ENCODE measurements around the gene GTF3C5. TPM values are rescaled to one million over a fixed set of nuclear protein-coding genes. Genes with fewer than 3 reads are reported as not detected.

The GTF3C5 gene
- total RNA-seq, 1 experiment from 2014 or later, result 79.6 TPM

GRCh38 chr9:133008824-133009223, 22.0 kb upstream of the GTF3C5 start:
- Histone ChIP-seq H3F3A (ENCODE audit: insufficient read depth, low read depth) (no peaks in the 10 kb centered on the region), H3K79me2 (ENCODE audit: low read depth) (no peaks in the 10 kb centered on the region), H3K4me3 (no peak overlapping the region), H3K27me3 (ENCODE audit: insufficient read depth, low read depth) (peaks cover 86% of the 10 kb centered on the region), H3K36me3 (ENCODE audit: low read depth) (no peaks in the 10 kb centered on the region), H3K27ac (no peak overlapping the region), H3K9me3 (ENCODE audit: insufficient read depth, low read depth) (no peaks in the 10 kb centered on the region; the same call in 1 of the 2 replicates), H3K4me1 (replicated peaks; ENCODE audit: insufficient read depth) (no peaks in the 10 kb centered on the region), H4K20me1 (ENCODE audit: insufficient read depth) (no peaks in the 10 kb centered on the region), H2AFZ (no peak overlapping the region), H3K9me2 (ENCODE audit: insufficient read depth) (no peaks in the 10 kb centered on the region), H3K4me2 (no peak overlapping the region)
- CTCF ChIA-PET, result no interaction called here
- intact Hi-C loops (cut with micrococcal nuclease; ENCODE audit: unreplicated experiment), result no loop called here
- DNase-seq, result no peak
- TF ChIP-seq, protein P1, sequence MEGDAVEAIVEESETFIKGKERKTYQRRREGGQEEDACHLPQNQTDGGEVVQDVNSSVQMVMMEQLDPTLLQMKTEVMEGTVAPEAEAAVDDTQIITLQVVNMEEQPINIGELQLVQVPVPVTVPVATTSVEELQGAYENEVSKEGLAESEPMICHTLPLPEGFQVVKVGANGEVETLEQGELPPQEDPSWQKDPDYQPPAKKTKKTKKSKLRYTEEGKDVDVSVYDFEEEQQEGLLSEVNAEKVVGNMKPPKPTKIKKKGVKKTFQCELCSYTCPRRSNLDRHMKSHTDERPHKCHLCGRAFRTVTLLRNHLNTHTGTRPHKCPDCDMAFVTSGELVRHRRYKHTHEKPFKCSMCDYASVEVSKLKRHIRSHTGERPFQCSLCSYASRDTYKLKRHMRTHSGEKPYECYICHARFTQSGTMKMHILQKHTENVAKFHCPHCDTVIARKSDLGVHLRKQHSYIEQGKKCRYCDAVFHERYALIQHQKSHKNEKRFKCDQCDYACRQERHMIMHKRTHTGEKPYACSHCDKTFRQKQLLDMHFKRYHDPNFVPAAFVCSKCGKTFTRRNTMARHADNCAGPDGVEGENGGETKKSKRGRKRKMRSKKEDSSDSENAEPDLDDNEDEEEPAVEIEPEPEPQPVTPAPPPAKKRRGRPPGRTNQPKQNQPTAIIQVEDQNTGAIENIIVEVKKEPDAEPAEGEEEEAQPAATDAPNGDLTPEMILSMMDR (conservative IDR thresholded peaks at IDR 0.05), result no peak
- TF ChIP-seq EZH2 (IDR thresholded peaks at IDR 0.05; ENCODE audit: low read depth), result no peak
- no TSS peak for BruUV-seq (replicated peaks)
- POLR2A ChIA-PET (ENCODE audit: unreplicated experiment), result no interaction called here

GRCh38 chr9:133009906-133010582, 20.8 kb upstream of the GTF3C5 start:
- CTCF ChIA-PET, result interaction anchor here (0.6 kb wide), 1 partner anchor 65 kb away, joined by 12 read pairs; no protein-coding TSS in a partner anchor
- BruUV-seq (replicated peaks), result no TSS peak
- DNase-seq, result no peak
- intact Hi-C loops (cut with micrococcal nuclease; ENCODE audit: unreplicated experiment), result no loop called here
- no peak overlapping the region for H3K27ac ChIP-seq
- H3K4me2 ChIP-seq, result no peak overlapping the region
- H3K79me2 ChIP-seq (ENCODE audit: low read depth), result no peaks in the 10 kb centered on the region
- H3K4me1 ChIP-seq (replicated peaks; ENCODE audit: insufficient read depth), result no peaks in the 10 kb centered on the region
- H3F3A ChIP-seq (ENCODE audit: insufficient read depth, low read depth), result no peaks in the 10 kb centered on the region
- POLR2A ChIA-PET (ENCODE audit: unreplicated experiment), result no interaction called here
- TF ChIP-seq, protein P1 (conservative IDR thresholded peaks at IDR 0.05), result no peak
- TF ChIP-seq EZH2 (IDR thresholded peaks at IDR 0.05; ENCODE audit: low read depth), result no peak
- no peaks in the 10 kb centered on the region for H3K9me2 ChIP-seq (ENCODE audit: insufficient read depth)
- H3K9me3 ChIP-seq (ENCODE audit: insufficient read depth, low read depth), result no peaks in the 10 kb centered on the region; the same call in 1 of the 2 replicates
- peaks cover 86% of the 10 kb centered on the region for H3K27me3 ChIP-seq (ENCODE audit: insufficient read depth, low read depth)
- no peak overlapping the region for H2AFZ ChIP-seq
- H3K4me3 ChIP-seq, result no peak overlapping the region
- no peaks in the 10 kb centered on the region for H4K20me1 ChIP-seq (ENCODE audit: insufficient read depth)
- no peaks in the 10 kb centered on the region for H3K36me3 ChIP-seq (ENCODE audit: low read depth)

DNA sequence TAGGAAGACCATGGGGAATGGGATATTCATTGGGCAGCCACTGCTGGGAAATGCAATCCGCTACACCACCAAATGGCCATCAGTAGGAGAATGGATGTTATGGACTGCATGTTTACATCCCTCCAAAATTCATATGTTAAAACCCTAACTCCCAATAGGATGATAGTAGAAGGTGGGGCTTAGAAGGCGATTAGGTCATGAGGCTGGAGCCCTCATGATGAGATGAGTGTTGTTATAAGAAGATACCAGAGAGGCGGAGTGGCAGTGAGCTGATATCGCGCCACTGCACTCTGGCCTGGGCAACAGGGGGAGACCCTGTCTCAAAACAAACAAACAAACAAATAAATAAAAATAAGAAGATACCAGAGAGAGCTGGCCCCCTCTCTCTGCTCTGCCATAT, 16.1 kb upstream of the GTF3C5 start:
- H3K9me3 ChIP-seq (ENCODE audit: insufficient read depth, low read depth), result no peaks in the 10 kb centered on the region; the same call in 1 of the 2 replicates
- no peak overlapping the region for H3K4me2 ChIP-seq
- H3K27ac ChIP-seq, result no peak overlapping the region
- TF ChIP-seq, protein P1 (conservative IDR thresholded peaks at IDR 0.05), result no peak
- no peak for TF ChIP-seq EZH2 (IDR thresholded peaks at IDR 0.05; ENCODE audit: low read depth)
- H3F3A ChIP-seq (ENCODE audit: insufficient read depth, low read depth), result no peaks in the 10 kb centered on the region
- no peak overlapping the region for H2AFZ ChIP-seq
- H3K4me1 ChIP-seq (replicated peaks; ENCODE audit: insufficient read depth), result no peaks in the 10 kb centered on the region
- no peak overlapping the region for H3K4me3 ChIP-seq
- no peak for DNase-seq
- no peaks in the 10 kb centered on the region for H3K79me2 ChIP-seq (ENCODE audit: low read depth)
- peaks cover 83% of the 10 kb centered on the region for H3K27me3 ChIP-seq (ENCODE audit: insufficient read depth, low read depth)
- no peaks in the 10 kb centered on the region for H3K36me3 ChIP-seq (ENCODE audit: low read depth)
- CTCF ChIA-PET, result no interaction called here
- H4K20me1 ChIP-seq (ENCODE audit: insufficient read depth), result no peaks in the 10 kb centered on the region
- POLR2A ChIA-PET (ENCODE audit: unreplicated experiment), result no interaction called here
- intact Hi-C loops (cut with micrococcal nuclease; ENCODE audit: unreplicated experiment), result no loop called here
- no TSS peak for BruUV-seq (replicated peaks)
- no peaks in the 10 kb centered on the region for H3K9me2 ChIP-seq (ENCODE audit: insufficient read depth)

Measured in PC-9 (cell line).